Choroid plexus epithelial cell (primary cell): Measurements from ENCODE around the gene CLSTN1.

Source experiments
- DNase-seq: peaks from one replicate; pipeline ENCODE4 v3.0.0-alpha.2; 2010; ENCODE audit warnings: low read depth
- H3K4me3 ChIP-seq: 2 replicates; pipeline ENCODE4 v1.5.1; 2011; ENCODE audit warnings: low read depth, mild to moderate bottlenecking, control low read depth, low read length, moderate library complexity
- CTCF ChIP-seq: conservative IDR thresholded peaks from 2 replicates; pipeline ENCODE4 v1.5.1; 2011; ENCODE audit warnings: low read depth, mild to moderate bottlenecking, control low read depth, inconsistent platforms, low read length, moderate library complexity

Gene CLSTN1

GRCh38 chr1:9761855-9762254 lies 61.9 kb downstream of the CLSTN1 start:
- no peak overlapping the region for H3K4me3 ChIP-seq
- TF ChIP-seq CTCF = no peak
- no peak for DNase-seq

DNA sequence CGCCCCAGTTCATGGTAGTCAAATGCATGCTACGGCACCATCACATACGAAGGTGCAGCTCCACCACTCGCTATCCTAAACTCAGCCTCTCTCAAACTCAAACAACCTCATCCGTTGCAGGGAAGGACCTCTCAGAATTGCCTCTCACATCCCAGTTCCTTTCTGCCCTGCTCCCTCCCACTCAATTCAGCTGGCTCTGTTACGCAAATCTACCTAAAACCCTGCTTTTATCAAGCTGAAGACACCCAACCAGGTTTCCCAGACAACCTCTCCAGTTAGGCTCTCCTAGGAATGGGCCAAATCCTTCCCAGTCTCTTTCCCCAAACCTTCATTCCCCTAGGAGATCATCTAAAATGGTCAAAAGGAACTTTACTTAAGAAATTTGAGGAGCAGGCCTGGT lies 62.9 kb downstream of the CLSTN1 start:
- no peak overlapping the region for H3K4me3 ChIP-seq
- no peak for TF ChIP-seq CTCF
- DNase-seq = no peak

DNA sequence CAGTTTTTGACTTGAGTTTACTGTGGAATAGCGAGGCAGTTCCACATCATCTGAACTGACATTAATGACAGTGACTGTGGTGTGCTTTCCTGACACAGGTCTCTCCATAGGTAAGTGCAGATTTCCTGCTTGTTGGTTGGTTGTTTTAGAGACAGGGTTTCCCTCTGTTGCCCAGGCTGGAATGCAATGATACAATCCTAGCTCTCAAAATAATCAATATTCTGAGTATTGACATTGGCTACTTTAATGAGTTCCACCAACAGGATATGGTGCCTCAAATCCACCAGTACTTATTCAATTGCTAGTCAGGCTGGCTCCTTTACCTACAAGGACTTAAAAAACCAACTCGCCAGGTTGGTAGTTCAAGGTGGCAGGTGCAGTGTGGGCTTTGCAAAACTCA lies 63.8 kb downstream of the CLSTN1 start:
- no peak for TF ChIP-seq CTCF
- no peak overlapping the region for H3K4me3 ChIP-seq
- no peak for DNase-seq

DNA sequence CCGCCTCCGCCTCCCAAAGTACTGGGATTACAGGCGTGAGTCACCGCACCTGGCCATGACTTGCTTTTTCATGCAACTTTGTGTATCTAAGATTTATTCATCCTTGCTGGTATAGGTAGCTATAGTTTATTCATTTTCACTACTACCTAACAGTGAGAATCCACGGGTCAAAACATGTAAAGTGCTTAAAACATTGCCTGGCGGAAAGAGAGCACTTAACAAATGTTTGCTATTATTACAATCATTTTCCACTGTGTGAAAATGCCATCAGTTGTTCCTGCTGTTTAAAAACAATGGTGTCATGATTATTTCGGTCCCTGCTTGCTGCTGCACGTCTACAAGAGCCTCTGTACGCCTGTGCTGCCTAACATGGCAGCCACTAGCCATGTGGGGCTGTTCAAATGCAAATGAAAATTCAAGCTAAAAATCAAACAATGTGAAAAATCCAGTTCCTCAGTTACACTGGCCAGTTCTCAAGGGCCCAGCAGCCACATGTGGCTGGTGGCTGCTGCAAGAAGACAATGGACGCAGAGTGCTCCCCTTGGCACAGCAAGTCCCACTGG lies 65.1 kb downstream of the CLSTN1 start:
- no peak overlapping the region for H3K4me3 ChIP-seq
- no peak for TF ChIP-seq CTCF
- no peak for DNase-seq

DNA sequence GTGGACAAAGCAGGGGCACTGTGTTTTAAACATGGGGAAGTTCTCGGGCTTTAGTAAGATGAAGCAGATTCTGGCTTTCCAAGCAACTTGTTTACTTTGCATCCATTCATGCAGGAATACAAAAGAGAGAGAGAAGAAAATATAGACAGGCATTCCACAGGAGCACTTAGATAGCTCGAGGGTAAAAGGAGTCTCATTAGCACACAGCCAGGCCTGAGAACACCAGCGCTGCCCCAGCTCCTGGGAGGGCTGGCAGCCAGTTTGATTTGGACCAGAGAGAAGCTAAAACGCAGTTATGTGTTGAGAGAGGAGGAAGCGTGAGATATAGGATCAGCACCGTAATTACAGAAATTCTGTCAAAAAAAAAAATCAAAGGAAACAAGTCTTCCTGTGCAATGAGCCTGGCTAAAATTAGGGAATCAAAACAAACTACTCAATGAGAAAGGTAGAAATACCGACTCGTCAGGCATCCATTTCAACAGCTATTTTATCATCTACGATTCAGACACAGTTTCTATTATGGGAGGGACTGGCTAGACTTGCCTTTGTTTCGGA lies 68.2 kb downstream of the CLSTN1 start:
- DNase-seq = no peak
- no peak for TF ChIP-seq CTCF
- no peak overlapping the region for H3K4me3 ChIP-seq

DNA sequence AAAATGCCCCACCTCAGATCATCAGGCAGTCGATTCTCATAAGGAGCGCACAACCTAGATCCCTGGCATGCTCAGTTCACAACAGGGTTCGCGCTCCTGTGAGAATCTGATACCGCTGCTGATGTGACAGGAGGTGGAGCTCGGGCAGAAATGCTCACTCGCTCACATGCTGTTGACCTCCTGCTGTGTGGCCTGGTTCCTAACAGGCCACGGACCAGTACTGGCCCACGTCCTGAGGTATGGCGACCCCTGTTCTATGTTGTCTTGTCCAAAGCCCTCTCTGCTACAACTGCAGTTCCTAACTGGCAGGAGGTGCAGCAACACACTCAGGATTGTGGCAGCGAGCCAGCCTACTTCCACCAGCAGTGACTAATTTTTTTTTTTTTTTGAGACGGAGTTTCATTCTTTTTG lies 70.6 kb downstream of the CLSTN1 start:
- peak; percentile 91 for DNase-seq
- H3K4me3 ChIP-seq = no peak overlapping the region
- no peak for TF ChIP-seq CTCF

DNA sequence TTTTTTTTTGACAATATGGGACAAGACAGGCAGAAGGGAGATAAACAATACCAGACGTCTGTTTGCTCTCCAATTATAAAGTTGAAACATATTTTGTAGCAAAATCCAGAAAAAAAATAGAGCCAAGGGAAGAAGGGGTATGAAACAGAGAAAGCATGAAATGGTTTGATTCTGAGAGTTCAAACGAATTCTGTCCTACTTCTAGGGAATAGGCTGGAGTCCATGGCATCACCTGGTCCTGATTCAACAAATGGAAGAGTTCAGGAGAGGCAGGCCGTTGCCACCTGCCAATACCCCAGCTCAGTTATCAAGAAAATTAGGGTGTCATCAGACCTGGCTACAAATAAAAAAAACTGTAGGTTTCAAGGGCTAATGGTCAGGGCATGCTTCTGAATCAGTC lies 71.8 kb downstream of the CLSTN1 start:
- DNase-seq = no peak
- H3K4me3 ChIP-seq = no peak overlapping the region
- no peak for TF ChIP-seq CTCF
